GM23338 (cell line): ENCODE results near the gene SNRPD3. TPM values are rescaled to one million over a fixed set of nuclear protein-coding genes. Genes with fewer than 3 reads are reported as not detected.
"Not testable (repeated sequence)": the region's sequence is repeated elsewhere in the genome, so short reads cannot be mapped to it uniquely, and the experiment has no call there.

ENCODE experiments used
- ATAC-seq: fragments of 200-7000 bp; cut with Tn5 transposase; 3 replicates; pipeline ENCODE4 v1.9.1; 2020
- DNase-seq: peaks from one replicate; pipeline ENCODE4 v3.0.0-alpha.2; 2015; ENCODE audit warnings: low spot score
- H2AFZ ChIP-seq: fragments of 200-600 bp; sonication (generic); 2 replicates; pipeline ENCODE4 v1.8.0; 2016; ENCODE audit warnings: antibody characterized with exemption, mild to moderate bottlenecking, moderate library complexity
- H3F3A ChIP-seq: fragments of 200-600 bp; sonication (generic); replicated peaks from 2 replicates; pipeline ENCODE4 v1.8.0; 2017; ENCODE audit warnings: antibody characterized with exemption, mixed run types, low read depth
- H3K27ac ChIP-seq: fragments of 200-600 bp; sonication (generic); 2 replicates; pipeline ENCODE4 v1.6.1; 2016; ENCODE audit warnings: low read depth
- H3K27me3 ChIP-seq: fragments of 200-600 bp; sonication (generic); 2 replicates; pipeline ENCODE4 v1.8.0; 2016; ENCODE audit warnings: mild to moderate bottlenecking, mixed run types, moderate library complexity; ENCODE audit not compliant: insufficient read depth
- H3K36me3 ChIP-seq: fragments of 200-600 bp; sonication (generic); 2 replicates; pipeline ENCODE4 v1.8.0; 2016; ENCODE audit warnings: mild to moderate bottlenecking; ENCODE audit not compliant: insufficient read depth
- H3K4me1 ChIP-seq: fragments of 200-600 bp; sonication (generic); 2 replicates; pipeline ENCODE4 v1.8.0; 2016; ENCODE audit warnings: mild to moderate bottlenecking, moderate library complexity; ENCODE audit not compliant: insufficient read depth
- H3K4me2 ChIP-seq: fragments of 200-600 bp; sonication (generic); 2 replicates; pipeline ENCODE4 v1.7.1; 2017; ENCODE audit warnings: mixed run types
- H3K4me3 ChIP-seq: fragments of 200-600 bp; sonication (generic); 2 replicates; pipeline ENCODE4 v1.6.1; 2016; ENCODE audit warnings: mixed run types
- H3K79me2 ChIP-seq: fragments of 200-600 bp; sonication (generic); replicated peaks from 2 replicates; pipeline ENCODE4 v1.8.0; 2017; ENCODE audit warnings: mild to moderate bottlenecking; ENCODE audit not compliant: insufficient read depth
- H3K9me2 ChIP-seq: fragments of 200-600 bp; sonication (generic); 2 replicates; pipeline ENCODE4 v1.8.0; 2017; ENCODE audit not compliant: insufficient read depth
- H4K20me1 ChIP-seq: fragments of 200-600 bp; sonication (generic); replicated peaks from 2 replicates; pipeline ENCODE4 v1.8.0; 2017; ENCODE audit warnings: mild to moderate bottlenecking; ENCODE audit not compliant: insufficient read depth
- H3K27ac Mint-ChIP-seq: 2 replicates; pipeline ENCODE4 v1.8.0; 2020; ENCODE audit warnings: inconsistent platforms, mild to moderate bottlenecking, moderate library complexity, mixed read lengths
- H3K27me3 Mint-ChIP-seq: 3 replicates; pipeline ENCODE4 v1.8.0; 2022; ENCODE audit warnings: low read depth, mild to moderate bottlenecking, moderate library complexity, mixed read lengths, inconsistent platforms; ENCODE audit not compliant: insufficient read depth, poor library complexity
- H3K36me3 Mint-ChIP-seq: 3 replicates; pipeline ENCODE4 v1.8.0; 2021; ENCODE audit warnings: low read depth, mild to moderate bottlenecking, inconsistent platforms, moderate library complexity, mixed read lengths
- H3K4me1 Mint-ChIP-seq: 3 replicates; pipeline ENCODE4 v1.8.0; 2020; ENCODE audit warnings: mild to moderate bottlenecking, inconsistent platforms, mixed read lengths
- H3K4me3 Mint-ChIP-seq: 3 replicates; pipeline ENCODE4 v1.8.0; 2021; ENCODE audit warnings: moderate library complexity, mild to moderate bottlenecking, inconsistent platforms, mixed read lengths
- H3K9me3 Mint-ChIP-seq: 3 replicates; pipeline ENCODE4 v1.8.0; 2020; ENCODE audit warnings: moderate library complexity, mild to moderate bottlenecking, inconsistent platforms, mixed read lengths
- EZH2phosphoT487 ChIP-seq: fragments of 200-600 bp; sonication (generic); IDR thresholded peaks from one replicate; pipeline ENCODE4 v1.8.1; 2018; ENCODE audit warnings: antibody characterized with exemption; ENCODE audit not compliant: unreplicated experiment
- STAT1 ChIP-seq: IDR thresholded peaks from one replicate; pipeline ENCODE4 v1.6.1; 2016; ENCODE audit warnings: antibody characterized with exemption; ENCODE audit not compliant: unreplicated experiment
- polyA plus RNA-seq: library from polyadenylated mRNA; unstranded; fragments of >200 nt; fragmentation: Nextera tagmentation; extraction: Ambion mirVana; gene quantifications from 2 replicates; pipeline ENCODE4 v1.2.1, GENCODE V29; 2016
- total RNA-seq: library from RNA; depleted of rRNA; stranded (reverse); fragments of >200 nt; shearing (Covaris generic); gene quantifications from 2 replicates; pipeline ENCODE4 v1.2.3, GENCODE V29; 2014
- TF ChIP-seq, protein P1 (sequence below): IDR thresholded peaks from 2 replicates; pipeline ENCODE4 v1.6.1; 2016; ENCODE audit warnings: antibody characterized with exemption
- TF ChIP-seq, protein P2 (sequence below): fragments of 250-450 bp; sonication (Bioruptor Pico); IDR thresholded peaks from 2 replicates; pipeline ENCODE4 v1.5.0; 2020; ENCODE audit warnings: mild to moderate bottlenecking, moderate library complexity

The SNRPD3 gene
- total and polyA plus RNA-seq, 2 experiments from 2014 or later: 314 to 375 TPM

DNA sequence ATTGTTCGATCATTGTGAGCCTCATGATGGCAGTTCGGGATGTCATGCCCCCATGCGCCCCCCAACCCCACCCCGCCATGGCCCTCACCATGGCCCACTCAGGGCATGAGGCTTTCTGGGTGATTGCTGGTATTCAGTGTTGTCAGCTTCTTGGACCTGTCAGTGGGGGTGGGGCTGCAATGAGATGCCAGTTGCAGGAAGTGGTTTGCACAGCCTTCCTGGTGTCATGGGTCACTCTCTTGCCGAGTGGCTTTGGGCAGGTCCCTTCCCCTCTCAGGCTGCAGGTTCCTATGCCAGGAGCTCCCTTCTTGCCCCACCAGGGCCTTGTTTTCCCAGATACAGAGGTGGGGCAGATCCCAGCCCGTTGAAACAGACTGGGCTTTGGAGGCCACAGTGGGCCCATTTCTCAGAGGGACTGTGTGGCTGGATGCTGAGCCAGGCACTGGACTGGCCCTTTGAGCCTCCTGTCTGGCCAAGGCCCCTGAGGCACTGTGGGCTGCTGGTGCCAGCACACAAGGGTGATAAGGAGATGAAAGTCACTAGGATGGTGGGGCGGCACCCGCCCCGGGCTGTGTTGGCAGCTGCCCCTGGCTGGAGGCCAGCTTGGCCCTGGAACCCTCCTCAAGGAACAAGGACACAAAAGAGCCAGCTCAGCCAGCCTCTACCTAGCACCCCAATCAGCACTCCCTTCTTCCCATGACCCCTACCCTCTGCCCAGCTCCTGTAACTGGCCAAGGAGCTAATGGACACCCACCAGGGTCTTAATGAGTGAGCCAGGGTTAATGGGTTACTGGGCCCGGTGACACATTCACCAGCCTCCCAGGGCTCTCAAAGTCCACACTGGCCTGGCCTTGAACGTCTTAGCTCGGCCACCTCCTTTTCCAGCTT, 45.7 kb downstream of the SNRPD3 start (continued):
- TF ChIP-seq, protein P1, sequence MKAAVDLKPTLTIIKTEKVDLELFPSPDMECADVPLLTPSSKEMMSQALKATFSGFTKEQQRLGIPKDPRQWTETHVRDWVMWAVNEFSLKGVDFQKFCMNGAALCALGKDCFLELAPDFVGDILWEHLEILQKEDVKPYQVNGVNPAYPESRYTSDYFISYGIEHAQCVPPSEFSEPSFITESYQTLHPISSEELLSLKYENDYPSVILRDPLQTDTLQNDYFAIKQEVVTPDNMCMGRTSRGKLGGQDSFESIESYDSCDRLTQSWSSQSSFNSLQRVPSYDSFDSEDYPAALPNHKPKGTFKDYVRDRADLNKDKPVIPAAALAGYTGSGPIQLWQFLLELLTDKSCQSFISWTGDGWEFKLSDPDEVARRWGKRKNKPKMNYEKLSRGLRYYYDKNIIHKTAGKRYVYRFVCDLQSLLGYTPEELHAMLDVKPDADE: no peak
- TF ChIP-seq STAT1 (no peak), EZH2phosphoT487 (no peak)
- TF ChIP-seq, protein P2, sequence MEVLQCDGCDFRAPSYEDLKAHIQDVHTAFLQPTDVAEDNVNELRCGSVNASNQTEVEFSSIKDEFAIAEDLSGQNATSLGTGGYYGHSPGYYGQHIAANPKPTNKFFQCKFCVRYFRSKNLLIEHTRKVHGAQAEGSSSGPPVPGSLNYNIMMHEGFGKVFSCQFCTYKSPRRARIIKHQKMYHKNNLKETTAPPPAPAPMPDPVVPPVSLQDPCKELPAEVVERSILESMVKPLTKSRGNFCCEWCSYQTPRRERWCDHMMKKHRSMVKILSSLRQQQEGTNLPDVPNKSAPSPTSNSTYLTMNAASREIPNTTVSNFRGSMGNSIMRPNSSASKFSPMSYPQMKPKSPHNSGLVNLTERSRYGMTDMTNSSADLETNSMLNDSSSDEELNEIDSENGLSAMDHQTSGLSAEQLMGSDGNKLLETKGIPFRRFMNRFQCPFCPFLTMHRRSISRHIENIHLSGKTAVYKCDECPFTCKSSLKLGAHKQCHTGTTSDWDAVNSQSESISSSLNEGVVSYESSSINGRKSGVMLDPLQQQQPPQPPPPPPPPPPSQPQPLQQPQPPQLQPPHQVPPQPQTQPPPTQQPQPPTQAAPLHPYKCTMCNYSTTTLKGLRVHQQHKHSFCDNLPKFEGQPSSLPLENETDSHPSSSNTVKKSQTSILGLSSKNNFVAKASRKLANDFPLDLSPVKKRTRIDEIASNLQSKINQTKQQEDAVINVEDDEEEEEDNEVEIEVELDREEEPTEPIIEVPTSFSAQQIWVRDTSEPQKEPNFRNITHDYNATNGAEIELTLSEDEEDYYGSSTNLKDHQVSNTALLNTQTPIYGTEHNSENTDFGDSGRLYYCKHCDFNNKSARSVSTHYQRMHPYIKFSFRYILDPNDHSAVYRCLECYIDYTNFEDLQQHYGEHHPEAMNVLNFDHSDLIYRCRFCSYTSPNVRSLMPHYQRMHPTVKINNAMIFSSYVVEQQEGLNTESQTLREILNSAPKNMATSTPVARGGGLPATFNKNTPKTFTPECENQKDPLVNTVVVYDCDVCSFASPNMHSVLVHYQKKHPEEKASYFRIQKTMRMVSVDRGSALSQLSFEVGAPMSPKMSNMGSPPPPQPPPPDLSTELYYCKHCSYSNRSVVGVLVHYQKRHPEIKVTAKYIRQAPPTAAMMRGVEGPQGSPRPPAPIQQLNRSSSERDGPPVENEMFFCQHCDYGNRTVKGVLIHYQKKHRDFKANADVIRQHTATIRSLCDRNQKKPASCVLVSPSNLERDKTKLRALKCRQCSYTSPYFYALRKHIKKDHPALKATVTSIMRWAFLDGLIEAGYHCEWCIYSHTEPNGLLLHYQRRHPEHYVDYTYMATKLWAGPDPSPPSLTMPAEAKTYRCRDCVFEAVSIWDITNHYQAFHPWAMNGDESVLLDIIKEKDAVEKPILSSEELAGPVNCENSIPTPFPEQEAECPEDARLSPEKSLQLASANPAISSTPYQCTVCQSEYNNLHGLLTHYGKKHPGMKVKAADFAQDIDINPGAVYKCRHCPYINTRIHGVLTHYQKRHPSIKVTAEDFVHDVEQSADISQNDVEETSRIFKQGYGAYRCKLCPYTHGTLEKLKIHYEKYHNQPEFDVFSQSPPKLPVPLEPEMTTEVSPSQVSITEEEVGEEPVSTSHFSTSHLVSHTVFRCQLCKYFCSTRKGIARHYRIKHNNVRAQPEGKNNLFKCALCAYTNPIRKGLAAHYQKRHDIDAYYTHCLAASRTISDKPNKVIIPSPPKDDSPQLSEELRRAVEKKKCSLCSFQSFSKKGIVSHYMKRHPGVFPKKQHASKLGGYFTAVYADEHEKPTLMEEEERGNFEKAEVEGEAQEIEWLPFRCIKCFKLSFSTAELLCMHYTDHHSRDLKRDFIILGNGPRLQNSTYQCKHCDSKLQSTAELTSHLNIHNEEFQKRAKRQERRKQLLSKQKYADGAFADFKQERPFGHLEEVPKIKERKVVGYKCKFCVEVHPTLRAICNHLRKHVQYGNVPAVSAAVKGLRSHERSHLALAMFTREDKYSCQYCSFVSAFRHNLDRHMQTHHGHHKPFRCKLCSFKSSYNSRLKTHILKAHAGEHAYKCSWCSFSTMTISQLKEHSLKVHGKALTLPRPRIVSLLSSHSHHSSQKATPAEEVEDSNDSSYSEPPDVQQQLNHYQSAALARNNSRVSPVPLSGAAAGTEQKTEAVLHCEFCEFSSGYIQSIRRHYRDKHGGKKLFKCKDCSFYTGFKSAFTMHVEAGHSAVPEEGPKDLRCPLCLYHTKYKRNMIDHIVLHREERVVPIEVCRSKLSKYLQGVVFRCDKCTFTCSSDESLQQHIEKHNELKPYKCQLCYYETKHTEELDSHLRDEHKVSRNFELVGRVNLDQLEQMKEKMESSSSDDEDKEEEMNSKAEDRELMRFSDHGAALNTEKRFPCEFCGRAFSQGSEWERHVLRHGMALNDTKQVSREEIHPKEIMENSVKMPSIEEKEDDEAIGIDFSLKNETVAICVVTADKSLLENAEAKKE (CRISPR knock-in tag): no peak

DNA sequence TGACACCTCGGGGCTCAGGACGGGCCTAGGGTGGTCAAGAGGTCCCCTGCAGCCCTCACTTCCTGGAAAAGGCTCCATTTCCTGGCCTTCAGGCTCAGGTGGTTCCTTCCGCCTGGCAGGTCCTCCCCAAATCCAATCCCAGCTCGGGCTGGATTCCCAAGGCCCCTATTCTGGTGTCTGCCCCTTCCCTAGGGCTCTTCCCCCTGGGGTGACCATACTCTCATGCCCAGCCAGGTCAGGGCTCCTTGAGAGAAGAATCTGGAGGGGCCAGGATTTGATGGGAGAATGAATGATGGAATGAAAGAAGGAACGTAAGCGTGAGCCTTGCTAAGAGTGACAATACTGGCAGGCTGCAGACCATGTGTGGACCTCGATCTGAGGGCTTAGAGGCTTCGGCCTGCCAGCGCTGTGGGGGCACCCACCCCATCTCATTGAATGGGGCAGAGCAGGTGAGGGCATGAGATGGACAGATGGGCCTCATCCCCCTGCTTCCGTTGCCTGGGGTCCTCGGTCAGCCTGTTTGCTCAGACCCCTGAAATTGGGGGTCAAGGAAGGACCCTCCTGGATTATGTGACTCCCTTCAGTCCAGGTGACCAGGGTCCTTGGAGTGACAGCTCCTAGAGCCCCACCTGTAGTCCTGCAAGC, 46.4 kb downstream of the SNRPD3 start:
- H3K4me2 ChIP-seq, H3K27me3 ChIP-seq, H3K27ac Mint-ChIP-seq, H4K20me1 ChIP-seq, ATAC-seq, H2AFZ ChIP-seq, H3K4me3 Mint-ChIP-seq, H3K36me3 ChIP-seq, H3K79me2 ChIP-seq, DNase-seq, H3K4me3 ChIP-seq, H3K36me3 Mint-ChIP-seq, H3K9me3 Mint-ChIP-seq, H3K4me1 ChIP-seq, H3K9me2 ChIP-seq, H3K27ac ChIP-seq, H3F3A ChIP-seq: not testable (repeated sequence)
- Mint-ChIP-seq H3K27me3 (peaks cover 12% of the 10 kb centered on the region), H3K4me1 (peaks cover 27% of the 10 kb centered on the region)

DNA sequence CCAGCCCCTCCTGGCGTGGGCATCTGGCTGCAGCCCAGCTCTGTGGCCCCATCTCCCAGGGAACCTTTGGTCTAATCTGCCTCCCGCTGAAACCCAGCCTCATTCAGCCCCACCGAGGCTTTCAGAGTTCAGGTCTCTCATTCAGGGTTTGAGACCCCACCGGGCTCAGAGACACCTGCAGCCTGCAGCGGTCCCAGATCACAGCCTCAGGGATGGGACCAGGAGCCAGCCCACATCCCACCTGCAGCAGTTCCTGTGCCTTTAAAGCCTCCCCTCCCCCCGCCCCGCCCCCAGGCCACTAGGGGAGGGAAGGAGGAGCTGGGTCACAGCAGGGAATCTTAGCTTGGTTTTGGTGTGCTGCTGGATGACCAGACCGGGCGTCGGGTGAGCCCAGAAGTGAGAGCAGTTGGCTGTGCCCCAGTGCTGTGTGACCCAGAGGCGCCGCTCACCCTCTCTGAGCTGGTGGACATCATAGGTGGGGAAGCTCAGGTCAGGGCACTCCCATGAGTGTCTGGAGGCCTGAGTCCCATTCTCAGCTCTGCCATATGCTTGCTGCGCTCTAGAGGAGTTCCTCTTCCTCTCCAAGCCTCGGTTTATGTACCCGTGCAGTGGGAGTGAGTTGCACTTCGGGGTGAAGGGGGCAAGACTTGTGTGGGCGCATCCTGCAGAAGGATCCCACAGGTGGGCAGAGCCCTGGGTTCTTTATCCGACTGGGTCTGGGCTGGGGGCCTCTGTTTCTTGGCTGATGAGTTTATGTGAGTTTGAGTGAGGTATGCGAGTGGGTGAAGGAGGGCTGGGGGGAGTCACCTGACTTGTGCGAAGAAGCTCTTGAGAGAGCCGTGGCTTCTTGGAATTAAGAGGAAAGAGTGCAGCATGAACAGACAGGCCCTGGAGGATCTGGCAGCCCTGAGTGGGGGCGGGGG, 47.3 kb downstream of the SNRPD3 start, which contains the start of gene GGT1:
TSS of gene GGT1 (plus strand) at position 347 of the 923 bp plus-strand sequence. CDS start 7,889 bp downstream, outside the sequence.
- DNase-seq, H3K27ac ChIP-seq, H4K20me1 ChIP-seq, H3K36me3 Mint-ChIP-seq, H3K4me3 ChIP-seq, H3K27me3 Mint-ChIP-seq, H3K79me2 ChIP-seq, H3K9me2 ChIP-seq, H3K9me3 Mint-ChIP-seq, H3K4me1 ChIP-seq, H3K36me3 ChIP-seq, H2AFZ ChIP-seq, H3K27me3 ChIP-seq, H3K27ac Mint-ChIP-seq, H3F3A ChIP-seq: not testable (repeated sequence)
- H3K4me2 ChIP-seq: peak within 1 kb of the TSS; percentile 58; the same call in 1 of the 2 replicates
- H3K4me3 Mint-ChIP-seq: peak within 1 kb of the TSS; percentile 3; the same call in 1 of the 3 replicates
- peak; percentile 17 for ATAC-seq
- H3K4me1 Mint-ChIP-seq: peaks cover 27% of the 10 kb centered on the region
